Measurements from ENCODE around the gene MPG. TPM values are rescaled to one million over a fixed set of nuclear protein-coding genes. Genes with fewer than 3 reads are reported as not detected.
"Not testable (repeated sequence)": the region's sequence is repeated elsewhere in the genome, so short reads cannot be mapped to it uniquely, and the experiment has no call there.

MPG gene
- total and polyA plus RNA-seq, 7 donors = 23.0 to 68.1 (median 43.1) TPM

GRCh38 chr16:122361-122760 lies 44.3 kb downstream of the MPG start:
- intact Hi-C loops (cut with DNase I) = no loop called here
- no peak overlapping the region for H3K4me3 ChIP-seq
- no peak for ATAC-seq
- peaks cover 0 to 21% of the 10 kb centered on the region in 2 donors for H3K36me3 ChIP-seq (ENCODE audit: insufficient read depth in 1 of 2, low read depth in 1 of 2)
- H3K4me1 ChIP-seq = no peaks in the 10 kb centered on the region
- DNase-seq = no peak
- H3K27me3 ChIP-seq (ENCODE audit: insufficient read depth in 3 of 3, low read length in 2 of 3) = no peaks in the 10 kb centered on the region
- no peaks in the 10 kb centered on the region for H3K9me3 ChIP-seq
- TF ChIP-seq, protein P1, sequence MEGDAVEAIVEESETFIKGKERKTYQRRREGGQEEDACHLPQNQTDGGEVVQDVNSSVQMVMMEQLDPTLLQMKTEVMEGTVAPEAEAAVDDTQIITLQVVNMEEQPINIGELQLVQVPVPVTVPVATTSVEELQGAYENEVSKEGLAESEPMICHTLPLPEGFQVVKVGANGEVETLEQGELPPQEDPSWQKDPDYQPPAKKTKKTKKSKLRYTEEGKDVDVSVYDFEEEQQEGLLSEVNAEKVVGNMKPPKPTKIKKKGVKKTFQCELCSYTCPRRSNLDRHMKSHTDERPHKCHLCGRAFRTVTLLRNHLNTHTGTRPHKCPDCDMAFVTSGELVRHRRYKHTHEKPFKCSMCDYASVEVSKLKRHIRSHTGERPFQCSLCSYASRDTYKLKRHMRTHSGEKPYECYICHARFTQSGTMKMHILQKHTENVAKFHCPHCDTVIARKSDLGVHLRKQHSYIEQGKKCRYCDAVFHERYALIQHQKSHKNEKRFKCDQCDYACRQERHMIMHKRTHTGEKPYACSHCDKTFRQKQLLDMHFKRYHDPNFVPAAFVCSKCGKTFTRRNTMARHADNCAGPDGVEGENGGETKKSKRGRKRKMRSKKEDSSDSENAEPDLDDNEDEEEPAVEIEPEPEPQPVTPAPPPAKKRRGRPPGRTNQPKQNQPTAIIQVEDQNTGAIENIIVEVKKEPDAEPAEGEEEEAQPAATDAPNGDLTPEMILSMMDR (IDR thresholded peaks at IDR 0.05) = no peak
- 80 to 94% (median 85%) methylated on average over 1 of the region's 1 CpG for WGBS, 3 donors
- no peak overlapping the region for H3K27ac ChIP-seq

DNA sequence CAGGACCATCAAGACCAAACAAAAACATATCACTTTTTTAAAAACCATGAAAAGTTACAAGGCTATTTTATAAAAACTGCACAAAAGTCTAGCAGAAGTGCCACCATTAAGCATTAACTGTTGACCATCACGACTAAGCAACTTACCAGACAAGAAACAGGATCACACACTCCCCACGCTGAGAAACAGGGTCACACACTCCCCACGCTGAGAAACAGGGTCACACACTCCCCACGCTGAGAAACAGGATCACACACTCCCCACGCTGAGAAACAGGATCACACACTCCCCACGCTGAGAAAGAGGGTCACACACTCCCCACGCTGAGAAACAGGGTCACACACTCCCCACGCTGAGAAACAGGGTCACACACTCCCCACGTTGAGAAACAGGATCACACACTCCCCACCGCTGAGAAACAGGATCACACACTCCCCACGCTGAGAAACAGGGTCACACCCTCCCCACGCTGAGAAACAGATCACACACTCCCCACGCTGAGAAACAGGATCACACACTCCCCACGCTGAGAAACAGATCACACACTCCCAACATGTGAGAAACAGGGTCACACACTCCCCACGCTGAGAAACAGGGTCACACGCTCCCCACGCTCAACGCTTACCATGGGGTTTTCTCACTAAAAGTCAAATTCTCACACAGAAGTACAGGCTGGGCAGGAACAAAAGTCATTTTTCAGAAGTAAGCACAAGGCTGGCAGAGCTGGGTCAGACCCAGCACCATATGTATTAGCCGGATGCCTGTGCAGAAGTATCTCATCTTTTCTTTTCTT lies 45.7 kb downstream of the MPG start:
- not testable (repeated sequence) for ATAC-seq

GRCh38 chr16:125011-125410 lies 47.0 kb downstream of the MPG start:
- Histone ChIP-seq H3K9me3 (no peaks in the 10 kb centered on the region), H3K36me3 (ENCODE audit: insufficient read depth in 1 of 2, low read depth in 1 of 2) (peaks cover 0 to 18% of the 10 kb centered on the region in 2 donors), H3K27ac (no peak overlapping the region), H3K4me1 (no peaks in the 10 kb centered on the region), H3K4me3 (no peak overlapping the region), H3K27me3 (ENCODE audit: insufficient read depth in 3 of 3, low read length in 2 of 3) (no peaks in the 10 kb centered on the region)
- no peak for DNase-seq
- no peak for ATAC-seq
- TF ChIP-seq, protein P1 (IDR thresholded peaks at IDR 0.05) = no peak
- 78 to 95% (median 79%) methylated on average over 3 of the region's 3 CpGs for WGBS, 3 donors
- intact Hi-C loops (cut with DNase I) = no loop called here

More for the DNA sequence above, 45.7 kb downstream of the MPG start:
- WGBS, 3 donors = 86 to 90% (median 89%) methylated on average over 17 to 19 of the region's 19 CpGs
- H3K36me3 ChIP-seq (ENCODE audit: insufficient read depth in 1 of 2, low read depth in 1 of 2) = peaks cover 0 to 13% of the 10 kb centered on the region in 2 donors
- H3K9me3 ChIP-seq; H3K27ac ChIP-seq; H3K4me3 ChIP-seq; H3K4me1 ChIP-seq; DNase-seq; intact Hi-C loops (cut with DNase I); H3K27me3 ChIP-seq (ENCODE audit: insufficient read depth in 3 of 3, low read length in 2 of 3): not testable (repeated sequence)

- TF ChIP-seq, protein P1 (IDR thresholded peaks at IDR 0.05) = no peak
- intact Hi-C loops (cut with DNase I) = no loop called here
- DNase-seq (no peak), ATAC-seq (no peak)
- Histone ChIP-seq H3K4me3 (no peak overlapping the region), H3K9me3 (no peaks in the 10 kb centered on the region), H3K36me3 (ENCODE audit: insufficient read depth in 1 of 2, low read depth in 1 of 2) (peaks cover 0 to 7% of the 10 kb centered on the region in 2 donors), H3K27me3 (ENCODE audit: insufficient read depth in 3 of 3, low read length in 2 of 3) (no peaks in the 10 kb centered on the region), H3K4me1 (no peaks in the 10 kb centered on the region), H3K27ac (no peak overlapping the region)
- WGBS, 3 donors = 91 to 97% (median 92%) methylated on average over 2 of the region's 2 CpGs
These were observed 51.0 kb downstream of the MPG start for GRCh38 chr16:129075-129474.

- no peak overlapping the region for H3K27ac ChIP-seq
- 94 to 97% (median 96%) methylated on average over 15 of the region's 15 CpGs for WGBS, 3 donors
- H3K4me1 ChIP-seq = peaks cover under 1% of the 10 kb centered on the region
- ATAC-seq (no peak), DNase-seq (no peak)
- TF ChIP-seq, protein P1 (IDR thresholded peaks at IDR 0.05) = no peak
- H3K4me3 ChIP-seq = no peak overlapping the region
- H3K27me3 ChIP-seq (ENCODE audit: insufficient read depth in 3 of 3, low read length in 2 of 3) = no peaks in the 10 kb centered on the region
- no peaks in the 10 kb centered on the region for H3K9me3 ChIP-seq
- intact Hi-C loops (cut with DNase I) = no loop called here
- H3K36me3 ChIP-seq (ENCODE audit: insufficient read depth in 1 of 2, low read depth in 1 of 2) = peaks cover 0 to 7% of the 10 kb centered on the region in 2 donors
These were observed 52.6 kb downstream of the MPG start for GRCh38 chr16:130533-131173.

Data from psoas muscle (tissue), 8 donors.